ENCODE measurements around the gene LRSAM1.

Gene LRSAM1

GRCh38 chr9:127519301-127520166, 68.2 kb downstream of the LRSAM1 start:
- peak; percentile 98 for DNase-seq

- DNase-seq: peak; percentile 96
Observed at GRCh38 chr9:127520941-127521918, 69.9 kb downstream of the LRSAM1 start.

- DNase-seq: no peak
Observed at GRCh38 chr9:127521919-127522304, 70.6 kb downstream of the LRSAM1 start.

- DNase-seq: peak; percentile 56
Observed at GRCh38 chr9:127522727-127523126, 71.4 kb downstream of the LRSAM1 start.

- peak; percentile 55 for DNase-seq
Observed at GRCh38 chr9:127523312-127523851, 72.1 kb downstream of the LRSAM1 start.

- DNase-seq: peak; percentile 97
Observed at GRCh38 chr9:127524373-127524772, 73.1 kb downstream of the LRSAM1 start.

- DNase-seq: peak; percentile 73
Observed at GRCh38 chr9:127525401-127526188, 74.3 kb downstream of the LRSAM1 start.

- no peak for DNase-seq
Observed at GRCh38 chr9:127526655-127527559, 75.6 kb downstream of the LRSAM1 start.

GRCh38 chr9:127527560-127528268, 76.4 kb downstream of the LRSAM1 start:
- DNase-seq: no peak

GRCh38 chr9:127528422-127529251, 77.3 kb downstream of the LRSAM1 start:
- no peak for DNase-seq

GRCh38 chr9:127529671-127530070, 78.4 kb downstream of the LRSAM1 start:
- no peak for DNase-seq

GRCh38 chr9:127530206-127530941, 79.1 kb downstream of the LRSAM1 start:
- no peak for DNase-seq

GRCh38 chr9:127531676-127532075, 80.4 kb downstream of the LRSAM1 start:
- peak; percentile 54 for DNase-seq

- no peak for DNase-seq
Observed at GRCh38 chr9:127534250-127534906, 83.1 kb downstream of the LRSAM1 start.

- no peak for DNase-seq
Observed at GRCh38 chr9:127534931-127535330, 83.6 kb downstream of the LRSAM1 start.

- no peak for DNase-seq
Observed at GRCh38 chr9:127535396-127535795, 84.1 kb downstream of the LRSAM1 start.

GRCh38 chr9:127535834-127536233, 84.5 kb downstream of the LRSAM1 start:
- DNase-seq: peak; percentile 73

- DNase-seq: no peak
Observed at GRCh38 chr9:127536499-127536898, 85.2 kb downstream of the LRSAM1 start.

Data from fibroblast of skin of scalp (primary cell).